Right lobe of liver (tissue), 6 donors: ENCODE results near the gene MSMP. TPM values are rescaled to one million over a fixed set of nuclear protein-coding genes. Genes with fewer than 3 reads are reported as not detected.
A peak's percentile ranks its signal among the peaks of the same experiment; 100 is the strongest.

Experiments used
- ATAC-seq, 4 donors: fragments of 200-7000 bp; cut with Tn5 transposase; one replicate each; pipeline ENCODE4 v1.9.1; 2020; ENCODE audit warnings: mild to moderate bottlenecking in 4 of 4, moderate library complexity in 4 of 4
- DNase-seq, 3 donors: peaks; one replicate each; pipeline ENCODE4 v3.0.0-alpha.2; 2020
- H3K27ac ChIP-seq, 3 donors: fragments of 200-600 bp; one replicate each; pipeline ENCODE4 v1.8.0; 2022
- H3K27me3 ChIP-seq, 2 donors: fragments of 200-600 bp; one replicate each; pipeline ENCODE4 v1.8.0; 2022
- H3K36me3 ChIP-seq, 4 donors: fragments of 200-600 bp; sonication (generic) in 1 of 4; one replicate each; pipeline versions ENCODE4 v1.5.1 to v1.8.0; 2017 to 2022; ENCODE audit warnings: control low read depth in 1 of 4
- H3K4me1 ChIP-seq, 4 donors: fragments of 200-600 bp; sonication (generic) in 1 of 4; one replicate each; pipeline versions ENCODE4 v1.5.1 to v1.8.0; 2017 to 2022; ENCODE audit warnings: control low read depth in 1 of 4
- H3K4me3 ChIP-seq, 3 donors: fragments of 200-600 bp; one replicate each; pipeline ENCODE4 v1.8.0; 2022
- H3K9me3 ChIP-seq, 4 donors: fragments of 200-600 bp; sonication (generic) in 1 of 4; one replicate each; pipeline versions ENCODE4 v1.5.1 to v1.8.0; 2017 to 2022; ENCODE audit warnings: control low read depth in 1 of 4
- POLR2A ChIP-seq: fragments of 450-650 bp; IDR thresholded peaks from one replicate; pipeline ENCODE4 v1.6.1; 2017; ENCODE audit warnings: antibody characterized with exemption, mild to moderate bottlenecking
- WGBS: methylation state at CpG from one replicate; pipeline ENCODE4 v1.1.6; 2018; ENCODE audit warnings: low coverage, low lambda C conversion rate; ENCODE audit not compliant: insufficient coverage; ENCODE audit errors: missing lambda C conversion rate; 5-methylcytosine and 5-hydroxymethylcytosine counted together
- intact Hi-C, 2 donors: fragments of 100-400 bp; cut with DNase I; formaldehyde crosslinking; loops; one replicate each; pipeline versions ENCODE4 v1.11.2 to v1.14.1; 2022
- total RNA-seq, 6 experiments: library from RNA; depleted of rRNA in 2 of 6; stranded (reverse); fragments of >200 nt in 2 of 6; fragmentation: NEBNext Ultra II Directional in 3 of 6; extraction: Animal tissue kit (Norgen Biotek cat#: 25700) in 3 of 6; gene quantifications; one replicate each; pipeline versions ENCODE4 v1.1.0 to v1.2.4, GENCODE V29; 2016 to 2023
- TF ChIP-seq, protein P1 (sequence below), 4 donors: fragments of 200-600 bp in 3 of 4; fragments of 450-650 bp in 1 of 4; IDR thresholded peaks; one replicate each; pipeline versions ENCODE4 v1.5.1 to v1.8.0; 2016 to 2022; ENCODE audit warnings: antibody characterized with exemption in 4 of 4, mild to moderate bottlenecking in 2 of 4
- donor health status: DM: no; HTN: yes; CAD: no.
- donor health status: DM: no; HTN: no; CAD: no.
- donor health status: DM: no; HTN: no; CAD: no.
- donor health status: DM: no; HTN: yes; CAD: no.
- donor health status: DM: no; HTN: yes; CAD: no.

The MSMP gene
- total RNA-seq, 6 experiments from 2014 or later, result not detected

DNA sequence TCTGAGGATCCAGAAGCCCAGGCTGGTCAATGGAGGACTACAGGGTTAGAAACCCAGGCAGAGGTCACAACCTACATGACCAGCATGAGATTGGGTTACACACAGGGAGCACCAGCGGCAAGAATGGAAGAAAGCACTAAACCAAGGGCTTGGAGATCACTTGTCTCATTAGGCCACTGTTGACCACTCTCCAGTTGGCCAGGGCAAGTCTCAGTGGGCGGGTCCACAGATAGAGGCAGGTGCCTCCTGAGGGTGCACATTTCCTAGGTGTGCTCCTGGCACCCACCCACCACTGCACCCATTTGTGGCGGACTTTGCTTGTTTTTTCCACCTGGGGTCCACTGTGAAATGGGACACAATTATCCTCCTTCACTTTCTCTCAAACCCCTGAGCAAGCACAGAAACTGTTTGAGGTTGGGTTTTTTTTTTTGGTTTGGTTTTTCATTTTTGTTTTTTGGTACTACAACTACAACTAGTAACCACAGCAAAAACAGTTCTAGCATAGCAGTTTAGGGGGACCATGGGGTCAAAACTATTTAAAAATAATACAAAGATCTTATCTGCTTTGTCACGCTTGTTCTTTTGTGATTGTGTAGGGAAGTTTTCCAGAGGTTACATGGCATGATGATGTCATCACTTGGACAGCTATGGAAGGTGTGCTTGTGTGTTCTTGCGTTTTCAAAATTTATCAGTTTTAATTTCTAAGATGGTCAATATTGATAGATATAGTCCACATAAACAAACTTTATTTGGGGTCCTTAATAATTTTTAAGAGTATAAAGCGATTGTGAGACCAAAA lies 43.4 kb upstream of the MSMP start:
- intact Hi-C loops, result loop anchor here in 1 of 2 donors (10.0 kb wide), 1 partner anchor 87 kb away; no protein-coding TSS in a partner anchor
- WGBS, result 74% methylated on average over 3 of the region's 6 CpGs
- Histone ChIP-seq H3K27ac (no peak overlapping the region), H3K9me3 (no peaks in the 10 kb centered on the region), H3K36me3 (peaks cover 0 to 4% (median 0%) of the 10 kb centered on the region in 4 donors), H3K27me3 (no peaks in the 10 kb centered on the region), H3K4me3 (no peak overlapping the region), H3K4me1 (peaks cover 0 to 19% (median 2%) of the 10 kb centered on the region in 4 donors)
- TF ChIP-seq, protein P1, sequence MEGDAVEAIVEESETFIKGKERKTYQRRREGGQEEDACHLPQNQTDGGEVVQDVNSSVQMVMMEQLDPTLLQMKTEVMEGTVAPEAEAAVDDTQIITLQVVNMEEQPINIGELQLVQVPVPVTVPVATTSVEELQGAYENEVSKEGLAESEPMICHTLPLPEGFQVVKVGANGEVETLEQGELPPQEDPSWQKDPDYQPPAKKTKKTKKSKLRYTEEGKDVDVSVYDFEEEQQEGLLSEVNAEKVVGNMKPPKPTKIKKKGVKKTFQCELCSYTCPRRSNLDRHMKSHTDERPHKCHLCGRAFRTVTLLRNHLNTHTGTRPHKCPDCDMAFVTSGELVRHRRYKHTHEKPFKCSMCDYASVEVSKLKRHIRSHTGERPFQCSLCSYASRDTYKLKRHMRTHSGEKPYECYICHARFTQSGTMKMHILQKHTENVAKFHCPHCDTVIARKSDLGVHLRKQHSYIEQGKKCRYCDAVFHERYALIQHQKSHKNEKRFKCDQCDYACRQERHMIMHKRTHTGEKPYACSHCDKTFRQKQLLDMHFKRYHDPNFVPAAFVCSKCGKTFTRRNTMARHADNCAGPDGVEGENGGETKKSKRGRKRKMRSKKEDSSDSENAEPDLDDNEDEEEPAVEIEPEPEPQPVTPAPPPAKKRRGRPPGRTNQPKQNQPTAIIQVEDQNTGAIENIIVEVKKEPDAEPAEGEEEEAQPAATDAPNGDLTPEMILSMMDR (IDR thresholded peaks at IDR 0.05), result no peak
- no peak for TF ChIP-seq POLR2A
- peak in 1 of 3 donors; percentile 37 for DNase-seq
- no peak for ATAC-seq

DNA sequence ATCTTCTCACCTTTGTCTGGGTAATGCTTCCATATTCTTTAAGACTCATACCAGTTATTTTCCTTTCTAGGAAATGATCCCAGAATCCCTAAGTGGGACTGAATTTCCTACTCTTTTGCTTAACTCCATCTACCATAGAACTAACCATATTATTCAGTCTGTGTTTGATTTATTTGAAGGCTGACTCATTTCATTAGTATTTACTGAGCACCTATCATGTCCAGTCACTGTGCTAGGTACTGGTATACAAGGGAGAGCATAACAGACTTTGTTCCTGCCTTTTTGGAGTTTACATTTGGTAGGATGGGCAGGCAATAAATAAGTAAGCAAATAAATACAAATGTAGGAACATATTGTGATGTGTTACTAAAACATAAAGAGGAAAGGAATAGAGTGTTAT lies 41.6 kb upstream of the MSMP start:
- Histone ChIP-seq H3K9me3 (no peaks in the 10 kb centered on the region), H3K27ac (no peak overlapping the region), H3K4me1 (peaks cover 0 to 16% (median 0%) of the 10 kb centered on the region in 4 donors), H3K36me3 (peaks cover 0 to 2% (median 0%) of the 10 kb centered on the region in 4 donors), H3K27me3 (no peaks in the 10 kb centered on the region), H3K4me3 (no peak overlapping the region)
- intact Hi-C loops, result loop anchor here in 1 of 2 donors (10.0 kb wide), 1 partner anchor 89 kb away; no protein-coding TSS in a partner anchor
- ATAC-seq (peak in 1 of 4 donors; percentile 47), DNase-seq (no peak)
- no peak for TF ChIP-seq POLR2A
- TF ChIP-seq, protein P1 (IDR thresholded peaks at IDR 0.05), result no peak

DNA sequence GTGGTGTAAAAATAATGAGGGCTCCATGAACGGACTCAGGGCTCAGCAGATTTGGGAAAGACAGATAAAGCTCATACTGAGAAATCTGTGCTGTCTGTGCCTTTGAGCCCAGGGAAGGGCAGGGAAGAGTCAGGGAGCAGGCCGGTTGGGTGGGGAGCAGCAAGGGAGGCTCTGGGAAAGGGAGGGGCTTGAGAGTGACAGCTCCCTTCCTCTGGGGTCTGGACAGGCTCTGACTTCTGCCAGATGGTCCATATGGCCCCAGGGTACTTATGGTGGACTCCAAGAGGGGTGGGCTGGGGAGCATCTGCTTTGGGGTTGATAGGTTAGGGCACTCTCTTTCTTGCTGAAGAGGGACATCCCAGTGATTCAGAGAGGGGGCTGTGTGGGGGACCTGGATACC lies 39.4 kb upstream of the MSMP start:
- Histone ChIP-seq H3K27ac (no peak overlapping the region), H3K9me3 (no peaks in the 10 kb centered on the region), H3K36me3 (no peaks in the 10 kb centered on the region), H3K4me3 (no peak overlapping the region), H3K4me1 (peaks cover 0 to 17% (median 0%) of the 10 kb centered on the region in 4 donors), H3K27me3 (no peaks in the 10 kb centered on the region)
- intact Hi-C loops, result loop anchor here in 1 of 2 donors (10.0 kb wide), 1 partner anchor 91 kb away; no protein-coding TSS in a partner anchor
- WGBS, result 63% methylated on average over 1 of the region's 2 CpGs
- no peak for ATAC-seq
- TF ChIP-seq, protein P1 (IDR thresholded peaks at IDR 0.05), result no peak
- no peak for TF ChIP-seq POLR2A
- no peak for DNase-seq

DNA sequence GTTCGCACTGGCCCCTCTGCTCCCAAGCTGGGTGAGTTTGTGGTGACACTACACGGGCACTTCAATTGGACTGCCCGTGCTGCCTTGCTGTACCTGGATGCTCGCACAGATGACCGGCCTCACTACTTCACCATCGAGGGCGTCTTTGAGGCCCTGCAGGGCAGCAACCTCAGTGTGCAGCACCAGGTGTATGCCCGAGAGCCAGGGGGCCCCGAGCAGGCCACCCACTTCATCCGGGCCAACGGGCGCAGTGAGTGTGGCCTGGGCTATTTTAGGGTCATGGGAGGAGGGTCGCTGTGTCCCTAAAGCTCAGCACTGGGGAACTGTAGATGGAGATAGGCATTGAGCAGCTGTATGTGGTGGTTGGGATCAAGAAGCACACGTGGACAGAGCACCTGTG lies 38.8 kb upstream of the MSMP start:
- Histone ChIP-seq H3K27me3 (no peaks in the 10 kb centered on the region), H3K4me3 (peak overlapping the region in 2 of 3 donors; percentile 9 to 62), H3K4me1 (peaks cover 0 to 17% (median 0%) of the 10 kb centered on the region in 4 donors), H3K36me3 (no peaks in the 10 kb centered on the region), H3K9me3 (no peaks in the 10 kb centered on the region), H3K27ac (no peak overlapping the region)
- 78% methylated on average over 1 of the region's 14 CpGs for WGBS
- DNase-seq (no peak), ATAC-seq (no peak)
- intact Hi-C loops, result loop anchor here in 1 of 2 donors (10.0 kb wide), 1 partner anchor 92 kb away; no protein-coding TSS in a partner anchor
- TF ChIP-seq, protein P1 (IDR thresholded peaks at IDR 0.05), result no peak
- TF ChIP-seq POLR2A, result no peak
